B cell (primary cell): ENCODE data around the gene EXOC3L2. TPM values are rescaled to one million over a fixed set of nuclear protein-coding genes. Genes with fewer than 3 reads are reported as not detected.

ENCODE experiments used
- ATAC-seq: fragments of 200-7000 bp; cut with Tn5 transposase; one replicate; pipeline ENCODE4 v1.10.0; 2021; ENCODE audit warnings: low read depth, mild to moderate bottlenecking, moderate number of reproducible peaks, moderate library complexity
- CTCF ChIA-PET: fragments of 350-600 bp; sonication (Branson Sonifier 250); formaldehyde crosslinking; loops from one replicate; lab custom pipeline; 2021; ENCODE audit warnings: antibody characterized with exemption, inconsistent platforms; lab: Charles Lee
- POLR2A ChIA-PET: fragments of 350-600 bp; sonication (Branson Sonifier 250); formaldehyde crosslinking; loops from one replicate; lab custom pipeline; 2021; ENCODE audit warnings: antibody characterized with exemption; lab: Charles Lee
- DNase-seq: peaks from one replicate; pipeline ENCODE4 v3.0.0; 2013
- H2AFZ ChIP-seq: 2 replicates; pipeline ENCODE4 v1.6.1; 2012; ENCODE audit warnings: mild to moderate bottlenecking, low read depth, low read length; ENCODE audit not compliant: insufficient read depth, poor library complexity, severe bottlenecking
- H3K27ac ChIP-seq, 2 donors: 1 replicate in 1 of 2; 2 replicates in 1 of 2; pipeline ENCODE4 v1.5.1; 2012 to 2013; ENCODE audit warnings: low read length in 2 of 2, mild to moderate bottlenecking in 2 of 2, moderate library complexity in 1 of 2
- H3K27me3 ChIP-seq, 4 experiments: fragments of 200-600 bp in 1 of 4; sonication (generic) in 1 of 4; replicated peaks in 1 of 4; 1 replicate in 2 of 4; 2 replicates in 2 of 4; pipeline versions ENCODE4 v1.6.1 to v1.7.0; 2013 to 2016; ENCODE audit warnings: low read length in 3 of 4, mild to moderate bottlenecking in 2 of 4, mixed read lengths in 1 of 4, moderate library complexity in 1 of 4; ENCODE audit not compliant: insufficient read depth in 4 of 4, control insufficient read depth in 3 of 4; ENCODE audit errors: control extremely low read depth in 1 of 4
- H3K36me3 ChIP-seq, 2 experiments: replicated peaks in 1 of 2; 1 replicate in 1 of 2; 2 replicates in 1 of 2; pipeline versions ENCODE4 v1.6.1 to v1.7.1; 2013; ENCODE audit warnings: low read length in 1 of 2; ENCODE audit not compliant: insufficient read depth in 2 of 2, control insufficient read depth in 1 of 2; ENCODE audit errors: control extremely low read depth in 1 of 2, extremely low read depth in 1 of 2
- H3K4me1 ChIP-seq, 2 donors: fragments of 200-600 bp in 1 of 2; sonication (generic) in 1 of 2; 1 replicate in 1 of 2; 2 replicates in 1 of 2; pipeline versions ENCODE4 v1.5.1 to v1.6.1; 2013 to 2017; ENCODE audit warnings: low read length in 2 of 2; ENCODE audit not compliant: control insufficient read depth in 2 of 2, insufficient read depth in 2 of 2
- H3K4me2 ChIP-seq: replicated peaks from 2 replicates; pipeline ENCODE3; 2012; ENCODE audit warnings: mild to moderate bottlenecking, low read depth, low read length; ENCODE audit not compliant: poor library complexity, severe bottlenecking
- H3K4me3 ChIP-seq, 5 experiments: fragments of 200-600 bp in 1 of 5; sonication (generic) in 1 of 5; 1 replicate in 3 of 5; 2 replicates in 2 of 5; pipeline versions ENCODE4 v1.5.1 to v1.7.0; 2011 to 2016; ENCODE audit warnings: low read length in 4 of 5, mild to moderate bottlenecking in 4 of 5, low read depth in 2 of 5, control low read depth in 1 of 5, moderate library complexity in 1 of 5; ENCODE audit not compliant: insufficient read depth in 1 of 5; ENCODE audit errors: control extremely low read depth in 1 of 5, extremely low read depth in 1 of 5
- H3K79me2 ChIP-seq: fragments of 200-600 bp; sonication (generic); one replicate; pipeline ENCODE4 v1.6.0; 2016; ENCODE audit warnings: low read length; ENCODE audit not compliant: control insufficient read depth, insufficient read depth
- H3K9ac ChIP-seq: fragments of 200-600 bp; sonication (generic); 2 replicates; pipeline ENCODE4 v1.6.1; 2017; ENCODE audit warnings: mild to moderate bottlenecking, low read length, moderate library complexity
- H3K9me3 ChIP-seq, 3 donors: one replicate each; pipeline versions ENCODE4 v1.6.1 to v1.7.1; 2013; ENCODE audit warnings: low read length in 2 of 3; ENCODE audit not compliant: control insufficient read depth in 2 of 3, insufficient read depth in 1 of 3; ENCODE audit errors: control extremely low read depth in 1 of 3
- H4K20me1 ChIP-seq: 2 replicates; pipeline ENCODE4 v1.6.0; 2012; ENCODE audit warnings: mild to moderate bottlenecking, low read length; ENCODE audit not compliant: insufficient read depth, control insufficient read depth, poor library complexity, severe bottlenecking
- H3K27ac Mint-ChIP-seq: one replicate; pipeline ENCODE4 v1.8.0; 2021; ENCODE audit warnings: mixed read lengths
- H3K27me3 Mint-ChIP-seq: one replicate; pipeline ENCODE4 v1.8.0; 2021; ENCODE audit warnings: mixed read lengths
- H3K4me1 Mint-ChIP-seq: one replicate; pipeline ENCODE4 v1.8.0; 2021; ENCODE audit warnings: mixed read lengths
- H3K4me3 Mint-ChIP-seq: one replicate; pipeline ENCODE4 v1.8.0; 2021; ENCODE audit warnings: mixed read lengths
- H3K9me3 Mint-ChIP-seq: one replicate; pipeline ENCODE4 v1.8.0; 2022; ENCODE audit warnings: mixed read lengths; ENCODE audit not compliant: insufficient read depth
- CTCF ChIP-seq: fragments of 200-600 bp; IDR thresholded peaks from one replicate; pipeline ENCODE4 v1.8.0; 2022; ENCODE audit warnings: antibody characterized with exemption, mild to moderate bottlenecking
- EZH2 ChIP-seq: IDR thresholded peaks from 2 replicates; pipeline ENCODE4 v1.6.1; 2012; ENCODE audit warnings: borderline replicate concordance, low read depth, mild to moderate bottlenecking, moderate library complexity, low read length; ENCODE audit not compliant: insufficient read depth, poor library complexity, severe bottlenecking
- WGBS: methylation state at CpG from one replicate; pipeline ENCODE4 v1.1.5; 2013; ENCODE audit warnings: missing lambda C conversion rate; ENCODE audit not compliant: insufficient coverage; 5-methylcytosine and 5-hydroxymethylcytosine counted together
- intact Hi-C: fragments of 100-400 bp; cut with micrococcal nuclease; formaldehyde crosslinking; loops from one replicate; pipeline ENCODE4 v1.10.0; 2022
- polyA plus RNA-seq: library from polyadenylated mRNA; depleted of rRNA; stranded (reverse); fragments of >200 nt; gene quantifications from 2 replicates; pipeline ENCODE4 v1.2.3, GENCODE V29; 2012
- total RNA-seq, 2 donors: library from RNA; stranded (reverse); fragments of 120-200 nt in 1 of 2; gene quantifications; 1 replicate in 1 of 2; 2 replicates in 1 of 2; pipeline versions ENCODE4 v1.2.3 to v1.2.4, GENCODE V29; 2013 to 2022

EXOC3L2 gene
- total and polyA plus RNA-seq, 2 donors (not counting 1 experiment from before 2014, with no cell fraction given) = not detected

DNA sequence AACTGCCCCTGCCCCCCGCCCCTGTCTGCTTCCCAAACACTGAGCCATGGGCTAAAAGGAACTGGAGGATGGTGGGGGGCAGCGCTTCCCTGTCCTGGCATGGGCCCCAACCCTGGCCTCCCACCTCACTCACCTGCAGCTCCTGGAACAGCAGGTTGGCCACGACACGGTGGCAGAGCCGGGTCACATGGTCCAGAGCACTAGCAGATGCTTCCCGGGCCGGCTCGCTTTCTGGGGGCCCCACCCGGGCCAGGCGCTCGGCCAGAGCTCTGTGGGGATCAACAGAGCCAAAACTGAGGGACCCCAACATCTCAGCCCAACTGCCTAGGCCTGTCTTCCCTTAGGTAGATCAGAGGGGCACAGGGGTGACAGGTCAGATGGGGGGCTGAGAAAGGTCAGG lies 20.6 kb downstream of the EXOC3L2 start:
- TF ChIP-seq CTCF (no peak), EZH2 (no peak)
- Histone ChIP-seq H3K4me2 (no peak overlapping the region), H4K20me1 (no peaks in the 10 kb centered on the region), H3K27me3 (peaks cover 0 to 4% (median 0%) of the 10 kb centered on the region in 4 experiments), H3K9me3 (no peaks in the 10 kb centered on the region), H3K4me3 (no peak overlapping the region), H3K36me3 (no peaks in the 10 kb centered on the region), H3K27ac (no peak overlapping the region), H3K79me2 (no peaks in the 10 kb centered on the region), H3K9ac (no peak overlapping the region), H2AFZ (no peak overlapping the region), H3K4me1 (no peaks in the 10 kb centered on the region)
- 85% methylated on average over 11 of the region's 11 CpGs for WGBS
- Mint-ChIP-seq H3K4me3 (no peak overlapping the region), H3K27me3 (peaks cover 17% of the 10 kb centered on the region), H3K4me1 (no peaks in the 10 kb centered on the region), H3K27ac (no peak overlapping the region), H3K9me3 (no peaks in the 10 kb centered on the region)
- ChIA-PET CTCF (no interaction called here), POLR2A (no interaction called here)
- ATAC-seq = no peak
- no peak for DNase-seq
- intact Hi-C loops = no loop called here

DNA sequence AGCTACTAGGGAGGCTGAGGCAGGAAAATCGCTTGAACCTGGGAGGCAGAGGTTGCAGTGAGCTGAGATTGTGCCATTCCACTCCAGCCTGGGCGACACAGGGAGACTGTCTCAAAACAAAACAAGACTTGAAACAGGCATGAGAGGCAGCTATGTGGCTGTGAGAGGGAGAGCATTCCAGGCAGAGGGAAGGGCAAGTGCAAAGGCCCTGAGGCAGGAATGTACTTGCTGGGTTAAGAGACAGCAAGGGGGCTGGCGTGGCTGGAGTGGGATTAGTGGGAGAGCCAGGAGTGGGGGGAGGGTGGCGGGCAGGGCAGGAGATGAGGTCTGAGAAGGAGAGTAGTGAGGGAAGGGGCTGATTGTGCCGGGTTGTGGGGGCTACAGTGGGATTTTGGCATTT lies 21.3 kb downstream of the EXOC3L2 start:
- Histone ChIP-seq H3K4me2 (no peak overlapping the region), H3K4me1 (no peaks in the 10 kb centered on the region), H2AFZ (no peak overlapping the region), H3K27me3 (peaks cover 0 to 4% (median under 1%) of the 10 kb centered on the region in 4 experiments), H3K9me3 (no peaks in the 10 kb centered on the region), H4K20me1 (no peaks in the 10 kb centered on the region), H3K27ac (no peak overlapping the region), H3K36me3 (no peaks in the 10 kb centered on the region), H3K9ac (no peak overlapping the region), H3K79me2 (no peaks in the 10 kb centered on the region), H3K4me3 (no peak overlapping the region)
- ATAC-seq (no peak), DNase-seq (no peak)
- intact Hi-C loops = no loop called here
- no peak overlapping the region for H3K27ac Mint-ChIP-seq
- WGBS = 88% methylated on average over 5 of the region's 5 CpGs
- ChIA-PET CTCF (no interaction called here), POLR2A (no interaction called here)
- TF ChIP-seq CTCF (no peak), EZH2 (no peak)
- H3K4me3 Mint-ChIP-seq = no peak overlapping the region
- H3K9me3 Mint-ChIP-seq = no peaks in the 10 kb centered on the region
- H3K27me3 Mint-ChIP-seq = peaks cover 17% of the 10 kb centered on the region
- H3K4me1 Mint-ChIP-seq = no peaks in the 10 kb centered on the region
